ENCODE data around the gene PRDX2. TPM values are rescaled to one million over a fixed set of nuclear protein-coding genes. Genes with fewer than 3 reads are reported as not detected.

PRDX2 gene
- total RNA-seq, 1 donor: 155 TPM

DNA sequence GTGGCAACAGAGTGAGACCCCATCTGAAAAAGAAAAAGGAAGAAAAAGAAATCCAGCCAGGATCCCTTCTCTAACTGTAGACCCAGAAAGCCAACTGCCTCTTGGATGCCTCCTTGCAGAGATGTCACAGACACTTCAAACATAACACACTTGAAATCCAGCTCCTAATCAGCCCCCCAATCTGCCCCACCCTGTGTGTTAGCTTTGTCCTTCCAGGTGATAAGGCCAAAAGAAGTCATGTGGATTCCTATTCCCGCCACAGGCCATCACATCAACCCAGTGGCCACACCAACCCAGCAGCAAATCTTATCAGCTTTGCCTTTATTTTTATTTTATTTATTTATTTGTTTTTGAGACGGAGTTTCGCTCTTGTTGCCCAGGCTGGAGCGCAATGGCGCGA is 41.9 kb downstream of the PRDX2 start:
- Histone ChIP-seq H3K27me3 (ENCODE audit: insufficient read depth, low read length) (no peaks in the 10 kb centered on the region), H2AFZ (ENCODE audit: low read length) (no peak overlapping the region), H3K4me2 (ENCODE audit: insufficient read depth, low read length) (no peak overlapping the region), H3K27ac (ENCODE audit: low read depth, low read length) (no peak overlapping the region), H3K4me3 (ENCODE audit: insufficient read depth, low read length) (no peak overlapping the region), H3K79me2 (ENCODE audit: insufficient read depth, low read length) (no peaks in the 10 kb centered on the region), H3K9me3 (ENCODE audit: low read depth, low read length) (no peaks in the 10 kb centered on the region), H3K36me3 (ENCODE audit: insufficient read depth, low read length) (no peaks in the 10 kb centered on the region), H4K20me1 (ENCODE audit: insufficient read depth, low read length) (no peaks in the 10 kb centered on the region), H3K4me1 (ENCODE audit: insufficient read depth, low read length) (peaks cover 6% of the 10 kb centered on the region)
- no peak for TF ChIP-seq CTCF (IDR thresholded peaks at IDR 0.05; ENCODE audit: extremely low read depth, low read depth, low read length)
- DNase-seq (ENCODE audit: insufficient read length, low spot score, missing footprints): peak; percentile 10

DNA sequence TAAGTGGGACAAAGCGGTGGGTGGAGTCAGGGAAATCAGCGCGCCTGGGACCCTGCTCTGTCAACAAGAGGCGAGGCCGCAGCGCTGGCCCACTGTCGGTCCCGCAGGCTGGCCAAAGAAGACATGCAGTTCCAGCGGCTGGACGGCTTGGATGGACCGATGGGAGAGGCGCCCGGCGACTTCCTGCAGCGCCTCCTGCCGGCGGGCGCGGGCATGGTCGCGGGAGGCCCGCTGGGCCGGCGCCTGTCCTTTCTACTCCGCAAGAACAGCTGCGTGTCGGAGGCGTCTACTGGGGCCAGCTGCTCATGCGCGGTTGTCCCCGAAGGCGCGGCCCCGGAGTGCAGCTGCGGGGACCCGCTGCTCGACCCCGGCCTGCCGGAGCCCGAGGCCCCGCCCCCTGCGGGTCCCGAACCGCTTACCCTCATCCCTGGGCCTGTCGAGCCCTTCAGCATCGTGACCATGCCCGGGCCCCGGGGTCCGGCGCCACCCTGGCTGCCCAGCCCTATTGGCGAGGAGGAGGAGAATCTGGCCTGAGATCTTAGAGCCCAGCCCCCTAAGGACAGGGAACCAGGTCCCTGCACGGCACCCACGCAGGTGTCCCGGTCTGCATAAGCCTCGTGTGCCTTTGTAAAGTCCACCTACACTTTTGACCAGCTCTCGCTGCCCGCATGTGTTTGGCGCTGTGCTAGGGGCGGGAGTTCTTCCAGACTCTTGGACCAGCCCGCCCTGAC is 43.9 kb downstream of the PRDX2 start:
- no peaks in the 10 kb centered on the region for H3K79me2 ChIP-seq (ENCODE audit: insufficient read depth, low read length)
- no peaks in the 10 kb centered on the region for H3K9me3 ChIP-seq (ENCODE audit: low read depth, low read length)
- peak; percentile 99 for DNase-seq (ENCODE audit: insufficient read length, low spot score, missing footprints)
- peak; percentile 83 for TF ChIP-seq CTCF (IDR thresholded peaks at IDR 0.05; ENCODE audit: extremely low read depth, low read depth, low read length)
- peak overlapping the region; percentile 74 for H3K4me3 ChIP-seq (ENCODE audit: insufficient read depth, low read length)
- H3K4me1 ChIP-seq (ENCODE audit: insufficient read depth, low read length): peaks cover 6% of the 10 kb centered on the region
- H3K36me3 ChIP-seq (ENCODE audit: insufficient read depth, low read length): no peaks in the 10 kb centered on the region
- H2AFZ ChIP-seq (ENCODE audit: low read length): peak overlapping the region; percentile 84
- H3K27ac ChIP-seq (ENCODE audit: low read depth, low read length): no peak overlapping the region
- H3K4me2 ChIP-seq (ENCODE audit: insufficient read depth, low read length): peak overlapping the region; percentile 81
- H3K27me3 ChIP-seq (ENCODE audit: insufficient read depth, low read length): no peaks in the 10 kb centered on the region
- H4K20me1 ChIP-seq (ENCODE audit: insufficient read depth, low read length): no peaks in the 10 kb centered on the region

- Histone ChIP-seq H3K4me1 (ENCODE audit: insufficient read depth, low read length) (peaks cover 6% of the 10 kb centered on the region), H3K9me3 (ENCODE audit: low read depth, low read length) (no peaks in the 10 kb centered on the region), H3K4me3 (ENCODE audit: insufficient read depth, low read length) (no peak overlapping the region), H4K20me1 (ENCODE audit: insufficient read depth, low read length) (no peaks in the 10 kb centered on the region), H3K4me2 (ENCODE audit: insufficient read depth, low read length) (no peak overlapping the region), H3K27me3 (ENCODE audit: insufficient read depth, low read length) (peaks cover 9% of the 10 kb centered on the region), H3K27ac (ENCODE audit: low read depth, low read length) (no peak overlapping the region), H3K36me3 (ENCODE audit: insufficient read depth, low read length) (no peaks in the 10 kb centered on the region), H2AFZ (ENCODE audit: low read length) (no peak overlapping the region), H3K79me2 (ENCODE audit: insufficient read depth, low read length) (no peaks in the 10 kb centered on the region)
- no peak for TF ChIP-seq CTCF (IDR thresholded peaks at IDR 0.05; ENCODE audit: extremely low read depth, low read depth, low read length)
- DNase-seq (ENCODE audit: insufficient read length, low spot score, missing footprints): peak; percentile 62
Observed at GRCh38 chr19:12756150-12756883, 45.3 kb downstream of the PRDX2 start.
